Amygdala (tissue), 56 donors: ENCODE data around the gene PTGDR2.

Source experiments
- DNase-seq, 56 donors: peaks; one replicate each; lab custom pipeline; 2025; lab: John Stamatoyannopoulos, UW

The PTGDR2 gene

DNA sequence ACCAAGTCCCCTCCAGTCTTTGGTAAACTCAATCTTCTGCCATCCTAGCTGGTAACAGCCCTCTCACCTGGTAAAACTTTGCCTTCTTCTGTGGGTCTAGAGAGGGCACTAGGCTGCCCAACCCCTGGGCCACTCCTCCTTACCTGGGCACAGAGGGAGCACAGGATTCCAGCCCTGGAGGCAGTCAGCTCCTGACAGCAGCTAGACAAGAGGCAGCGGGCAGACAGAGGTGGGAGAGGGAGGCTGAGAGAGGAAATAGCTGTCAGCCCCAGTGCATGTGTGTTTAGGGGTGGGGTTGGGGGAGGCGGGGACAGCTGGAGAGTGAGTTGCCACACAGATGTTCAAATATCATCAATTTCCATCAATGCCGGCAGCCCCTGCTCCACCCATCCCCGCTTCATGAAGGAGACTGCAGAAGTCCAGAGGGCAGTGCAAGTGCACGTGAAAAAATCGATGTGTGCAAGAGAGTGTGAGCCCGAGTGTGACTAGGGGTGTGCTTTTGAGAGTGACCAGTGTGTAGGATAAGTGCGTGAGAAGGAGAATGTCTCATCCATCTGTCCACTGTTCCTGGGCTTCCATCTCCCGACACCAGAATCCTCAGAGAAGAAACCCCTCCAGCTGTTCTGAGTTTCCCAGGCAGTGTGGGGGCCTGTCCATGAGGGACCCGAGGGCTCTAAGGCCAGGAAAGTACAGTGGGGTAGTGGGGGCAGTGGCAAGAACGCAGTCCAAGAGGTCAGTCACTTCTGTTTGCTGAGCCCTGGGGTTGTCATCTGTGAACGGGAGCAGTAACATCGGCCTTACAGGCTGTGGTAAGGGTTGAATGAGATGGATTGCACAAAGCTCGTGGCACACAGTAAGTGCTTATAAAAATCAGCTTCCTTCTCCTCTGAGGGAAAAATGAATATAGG is at the start of gene PTGDR2:
Gene PTGDR2 (minus strand): TSS at position 225 of the 908 bp plus-strand sequence. CDS start 2,228 bp downstream, outside the sequence.
- no peak for DNase-seq

DNA sequence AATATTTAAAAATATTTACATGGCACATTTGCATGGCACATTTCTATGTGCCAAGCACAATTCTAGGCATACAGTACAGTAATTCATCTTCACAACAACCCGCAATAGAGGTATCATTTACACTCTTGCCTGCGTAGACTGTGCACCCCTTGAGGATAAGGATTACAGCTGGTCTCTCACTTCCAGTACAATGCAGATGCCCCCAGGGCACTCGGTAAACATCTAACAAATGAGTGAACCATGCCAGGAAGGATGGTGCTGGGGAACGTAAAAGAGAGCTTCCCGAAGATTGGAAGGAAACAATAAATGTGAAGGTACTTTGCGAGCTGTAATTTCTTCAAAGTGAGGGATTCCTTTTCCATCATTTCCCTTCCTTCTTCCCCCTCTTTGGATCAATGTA is 49.3 kb upstream of the PTGDR2 start:
- no peak for DNase-seq

DNA sequence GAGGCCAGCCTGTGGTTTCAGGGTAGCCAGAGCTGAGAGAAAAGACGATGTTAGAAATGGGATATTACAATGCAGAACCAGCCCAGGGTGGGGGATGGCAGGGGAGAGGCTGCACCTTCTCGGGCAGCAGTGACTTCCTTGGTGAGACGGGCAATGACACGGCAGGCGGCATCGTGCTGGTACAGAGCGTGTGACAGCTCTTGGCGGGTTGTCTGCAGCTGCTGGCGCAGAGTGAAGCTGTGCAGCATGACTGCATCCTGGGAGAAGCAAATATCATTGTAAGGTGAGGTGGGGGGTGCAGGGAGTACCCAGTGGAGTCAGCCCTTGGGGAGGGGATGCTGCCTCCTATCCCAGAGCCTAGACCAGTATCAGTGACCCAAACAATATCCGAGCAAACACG is 46.9 kb upstream of the PTGDR2 start:
- DNase-seq = no peak

DNA sequence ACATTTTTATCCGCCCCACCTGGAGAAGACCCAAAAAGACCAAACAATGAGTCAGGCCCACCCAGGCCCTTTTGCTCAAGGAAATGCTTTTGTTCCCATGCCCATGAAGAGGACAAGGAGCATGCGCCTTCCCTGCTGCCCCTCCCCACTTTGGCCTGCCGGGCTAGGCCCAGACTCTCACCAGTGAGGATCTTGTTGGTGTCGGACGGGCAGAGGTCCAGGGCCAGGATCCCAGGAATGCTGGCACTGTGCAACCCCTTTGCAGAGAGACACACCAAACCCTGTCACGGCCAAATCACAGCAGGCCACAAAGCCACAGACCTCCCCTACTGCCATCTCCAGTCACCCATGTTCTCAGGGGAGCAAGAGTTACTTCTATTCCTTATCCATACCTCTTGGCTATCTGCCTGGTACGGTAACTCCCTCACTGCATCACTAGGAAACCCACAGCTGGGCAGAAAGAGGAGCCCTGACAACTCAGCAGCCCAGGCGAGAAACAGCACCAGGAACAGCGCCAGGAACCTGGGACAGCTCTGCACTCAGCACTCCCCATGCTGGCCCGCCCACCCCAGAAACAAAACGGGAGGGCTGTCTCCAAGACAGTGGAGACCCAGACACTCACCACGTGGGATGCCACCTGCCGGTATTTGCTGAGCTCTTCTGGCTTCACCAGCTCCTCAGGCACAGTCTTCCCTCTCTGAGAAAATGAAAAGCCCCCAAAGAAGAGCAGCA is 45.1 kb upstream of the PTGDR2 start:
- DNase-seq = peak in 14 of 56 donors; percentile 23 to 61 (median 41)

DNA sequence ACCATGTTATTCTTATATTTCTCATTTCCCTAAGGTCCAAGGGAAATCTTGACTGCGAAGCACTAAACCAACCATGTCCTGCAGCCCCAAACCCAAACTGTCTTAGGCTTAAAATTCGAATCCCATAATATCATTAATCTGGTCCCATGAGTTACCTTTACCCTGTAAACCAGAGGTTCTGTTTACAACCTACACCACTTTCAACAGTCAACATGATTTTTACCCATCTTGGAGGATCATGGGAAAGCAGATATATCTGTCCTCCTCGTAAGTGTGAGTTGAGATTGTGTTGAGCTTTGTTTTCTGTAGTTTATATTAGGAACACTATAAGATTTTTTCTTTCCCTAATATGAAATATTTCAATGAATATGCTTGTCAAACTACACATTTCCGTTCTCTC is 44.2 kb upstream of the PTGDR2 start:
- no peak for DNase-seq

DNA sequence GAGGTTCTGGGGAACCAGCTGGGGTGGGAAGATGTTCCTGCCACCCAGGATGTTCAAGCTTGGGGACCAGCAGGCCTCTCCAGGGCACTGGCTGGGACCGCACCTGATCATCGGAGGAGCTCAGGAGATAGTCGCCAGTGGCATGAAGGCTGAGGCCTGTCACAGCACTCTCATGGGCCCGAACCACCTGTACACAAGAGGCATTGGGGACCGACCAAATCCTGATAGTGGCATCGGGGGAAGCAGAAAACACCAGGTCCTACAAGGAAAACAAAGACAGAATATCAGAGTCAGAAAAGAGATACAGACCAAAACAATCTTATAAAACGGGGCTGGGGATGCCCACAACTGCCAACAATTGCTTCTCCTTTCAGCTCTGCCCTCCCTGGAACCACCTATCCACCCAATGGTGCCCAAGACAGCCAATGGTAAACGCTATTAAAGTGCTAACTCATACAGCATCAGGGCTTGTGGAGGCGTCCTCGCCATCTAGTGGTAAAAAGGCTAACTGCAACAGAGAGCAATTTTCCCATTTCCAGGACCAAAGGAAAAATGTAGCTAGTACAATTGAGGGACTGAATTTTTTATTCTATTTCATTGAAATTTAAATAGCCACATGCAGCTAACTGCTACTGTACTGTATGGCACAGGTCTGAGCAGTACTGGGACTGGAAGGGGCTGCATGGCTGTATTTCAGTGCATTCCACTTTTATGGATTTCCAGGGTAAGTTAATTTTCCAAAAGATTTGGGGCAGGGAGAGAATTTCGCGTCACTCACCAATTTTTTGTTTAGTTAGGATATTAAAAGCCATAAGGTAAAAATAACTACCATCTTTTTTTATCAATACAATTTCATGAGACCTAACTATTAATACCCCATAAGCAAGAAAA is 43.5 kb upstream of the PTGDR2 start:
- DNase-seq = peak in 6 of 56 donors; percentile 6 to 68 (median 24)

DNA sequence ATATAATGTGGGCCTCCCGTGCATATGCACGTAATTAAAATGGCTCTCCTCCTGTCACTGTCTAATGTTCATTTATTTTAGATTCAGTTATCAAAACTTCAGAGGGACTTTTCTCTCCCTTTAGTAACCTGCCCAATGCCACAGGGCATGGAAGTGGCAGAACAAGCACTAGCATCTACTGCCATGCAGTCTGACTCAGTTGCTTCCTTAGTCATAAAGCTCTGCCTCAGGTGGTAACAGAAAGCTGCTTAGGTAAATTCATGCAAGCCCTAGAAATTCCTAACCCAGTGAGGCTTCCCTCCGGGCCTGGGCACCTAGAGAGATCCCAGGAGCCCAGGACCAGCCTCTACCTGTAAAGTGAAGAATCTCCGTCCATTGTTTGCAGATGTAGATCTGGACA is 41.7 kb upstream of the PTGDR2 start:
- no peak for DNase-seq

DNA sequence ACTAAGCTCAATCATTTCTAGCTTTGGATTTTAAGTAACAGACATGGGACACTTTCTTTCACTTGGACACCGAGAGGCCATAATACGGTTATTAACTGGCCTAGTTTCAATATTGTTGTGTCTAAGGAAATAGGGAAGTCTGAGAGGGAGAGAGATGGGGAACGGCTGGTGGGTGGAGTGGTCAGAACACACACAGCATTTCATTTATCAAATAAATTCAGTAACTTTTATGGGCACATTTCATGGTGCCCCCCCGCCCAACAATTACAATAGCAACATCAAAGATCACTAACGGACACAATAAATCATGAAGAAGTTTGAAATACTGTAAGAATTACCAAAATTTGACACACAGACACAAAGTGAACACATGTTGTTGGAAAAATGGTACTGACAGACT is 39.9 kb upstream of the PTGDR2 start:
- no peak for DNase-seq

DNA sequence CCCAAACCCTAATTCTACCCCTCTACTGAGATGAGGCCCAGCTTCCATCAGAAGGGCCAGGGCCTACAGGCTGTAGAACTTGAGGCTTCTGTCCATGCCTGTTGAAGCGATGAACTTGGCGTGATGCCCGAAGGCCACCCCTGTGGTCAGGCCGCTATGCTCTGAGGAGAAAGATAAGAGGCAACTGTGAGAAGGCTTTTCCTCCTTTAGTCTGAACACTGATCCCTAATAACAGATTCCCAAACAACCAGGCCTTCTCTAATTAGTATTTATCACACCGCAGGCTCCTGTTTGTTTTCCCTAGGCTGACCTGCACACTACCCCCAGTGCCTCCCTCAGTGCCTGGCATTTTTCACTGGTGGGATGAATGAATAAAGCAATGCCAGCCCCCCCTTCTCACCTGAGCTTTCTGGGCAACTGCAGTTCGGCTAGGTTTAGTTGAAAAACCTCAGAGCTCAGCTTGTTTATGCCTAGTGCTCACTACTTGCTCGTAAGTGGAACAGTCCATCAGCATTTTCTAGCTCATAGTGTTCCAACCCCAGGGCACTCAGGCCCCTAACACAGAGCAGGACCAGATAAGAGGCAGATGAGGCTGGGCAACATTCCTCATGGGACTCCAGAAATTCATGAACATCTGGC is 35.5 kb upstream of the PTGDR2 start:
- no peak for DNase-seq

DNA sequence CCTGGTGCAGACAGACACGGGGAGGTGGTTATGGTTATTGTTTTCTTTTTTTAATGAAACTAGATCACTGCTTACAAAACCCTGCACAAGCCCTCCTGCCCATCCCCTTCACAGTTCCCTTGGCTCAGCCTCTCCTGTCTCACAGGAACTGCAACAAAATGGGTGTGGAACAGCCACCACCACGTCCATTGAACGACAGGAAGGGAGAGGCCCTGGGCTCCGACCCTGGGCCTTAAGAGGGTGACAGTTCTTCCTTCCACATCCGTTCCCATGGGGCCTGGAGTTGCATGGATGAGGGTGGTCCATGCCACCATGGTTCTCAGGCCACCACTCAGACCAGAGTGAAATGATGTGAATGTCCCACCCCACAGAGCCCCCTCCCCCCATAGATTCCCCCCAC is 34.9 kb upstream of the PTGDR2 start:
- DNase-seq = no peak

DNA sequence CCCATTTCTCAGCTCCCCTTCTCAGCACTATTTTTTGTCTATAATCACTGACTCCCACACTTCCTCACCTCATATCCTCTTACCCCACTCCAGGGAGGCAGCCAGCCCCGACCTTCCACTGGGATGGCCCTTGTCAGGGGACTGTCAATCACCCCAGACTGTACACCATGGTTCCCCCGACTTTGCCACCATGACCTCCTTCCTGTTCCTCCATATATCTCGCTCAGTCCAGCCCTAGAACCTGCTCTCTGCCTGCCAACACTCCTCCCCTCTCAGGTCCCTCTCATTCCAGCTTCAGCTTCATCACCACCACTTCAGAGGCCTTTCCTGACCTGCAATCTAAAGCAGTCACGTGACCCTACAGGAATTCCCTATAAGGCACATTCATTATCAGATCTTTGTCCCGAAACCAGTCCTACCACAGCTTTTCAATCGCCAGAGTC is 34.1 kb upstream of the PTGDR2 start:
- DNase-seq = no peak

DNA sequence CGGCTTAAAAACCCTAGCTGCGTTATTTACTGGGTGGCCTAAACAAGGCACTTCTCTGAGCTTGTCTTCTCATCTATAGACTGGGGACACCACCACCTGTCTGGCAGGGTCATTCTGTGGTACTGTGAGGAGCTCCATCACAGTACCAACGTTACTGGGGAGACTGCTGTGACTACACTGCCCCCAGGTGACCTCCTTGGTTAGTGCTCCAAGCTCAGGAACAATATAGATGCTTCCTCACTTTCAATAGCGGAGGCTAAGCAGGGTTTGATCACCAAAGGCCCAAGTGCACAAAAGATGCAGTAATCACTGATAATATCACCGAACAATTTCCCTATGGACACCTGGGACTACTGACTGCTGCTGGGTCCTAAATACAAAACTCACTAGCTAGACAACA is 31.8 kb upstream of the PTGDR2 start:
- DNase-seq = peak in 9 of 56 donors; percentile 9 to 40 (median 21)

DNA sequence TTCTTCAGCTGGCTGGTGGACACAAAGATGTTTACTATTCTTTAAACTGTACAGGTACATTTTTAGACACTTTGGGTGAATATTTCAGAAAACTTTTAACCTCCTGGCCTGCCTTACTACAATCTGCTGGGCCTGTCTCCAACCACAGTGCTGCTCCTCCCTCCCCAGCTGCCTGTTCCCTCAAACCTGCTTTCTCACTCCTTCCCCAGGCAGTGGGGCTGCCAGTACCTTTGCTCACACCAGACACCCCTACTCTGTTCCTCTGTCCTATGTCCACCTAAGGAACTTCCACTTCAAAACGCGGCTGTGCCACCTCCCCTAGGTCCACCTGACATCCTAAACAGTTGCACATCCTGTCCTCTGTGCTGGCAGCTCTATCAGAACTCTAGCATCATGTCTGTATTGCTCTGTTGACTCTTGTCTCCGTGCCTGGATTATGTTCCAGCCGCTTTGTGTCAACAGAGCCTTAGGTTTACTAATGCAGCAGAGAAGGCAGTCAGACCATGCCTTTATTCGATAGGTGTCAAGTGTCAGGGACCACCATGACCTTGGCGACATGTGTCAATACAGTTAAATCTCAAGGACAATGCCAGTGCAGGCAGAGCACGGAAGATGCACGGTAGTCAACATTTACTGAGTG is 25.0 kb upstream of the PTGDR2 start:
- DNase-seq = no peak

DNA sequence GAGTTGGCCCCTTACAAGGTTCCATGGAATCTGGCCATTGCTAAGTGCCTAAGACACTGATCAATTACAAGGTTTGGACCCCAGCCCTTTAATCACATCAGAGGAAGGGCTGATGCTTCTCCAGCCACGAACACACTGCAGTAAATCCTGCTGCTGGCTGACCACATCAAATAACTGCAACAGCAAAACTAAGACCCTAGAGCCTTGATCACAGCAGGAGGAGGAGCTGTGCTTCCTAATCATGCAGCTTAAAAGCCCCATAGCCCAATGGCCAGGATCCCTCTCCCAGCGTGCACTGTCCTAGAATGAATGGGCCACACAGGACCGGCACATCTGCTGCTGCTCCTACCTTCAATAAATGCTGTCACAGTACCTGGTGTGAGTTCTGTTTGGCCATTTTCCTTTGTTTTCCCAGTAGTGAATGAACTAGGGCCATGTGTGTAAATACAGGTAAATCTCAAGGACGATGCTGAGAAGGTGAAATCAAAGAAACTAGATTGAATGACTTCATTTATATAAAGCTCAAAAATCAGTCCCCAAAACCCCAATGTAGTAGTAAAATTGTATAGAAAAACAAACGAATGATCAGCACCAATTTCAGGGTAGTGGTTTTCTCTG is 24.3 kb upstream of the PTGDR2 start:
- no peak for DNase-seq

DNA sequence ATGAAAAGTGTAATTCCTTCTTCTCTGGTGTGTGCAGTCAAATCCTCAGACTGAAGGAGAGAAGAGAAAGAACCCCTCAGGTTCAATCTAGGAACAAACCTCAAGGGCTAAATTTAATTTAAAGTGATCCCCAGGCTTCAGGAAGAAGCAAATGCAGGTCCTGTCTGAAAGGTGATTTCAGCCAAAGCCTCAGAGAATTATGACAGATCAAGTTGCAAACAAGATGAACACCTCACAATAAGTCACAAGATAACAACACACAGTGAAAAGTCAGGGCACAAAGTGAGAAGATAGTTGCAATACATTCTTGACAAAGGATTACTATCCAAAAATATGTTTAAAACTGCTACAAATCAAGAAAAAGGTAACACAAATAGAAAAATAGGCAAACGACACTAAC is 23.4 kb upstream of the PTGDR2 start:
- DNase-seq = no peak

DNA sequence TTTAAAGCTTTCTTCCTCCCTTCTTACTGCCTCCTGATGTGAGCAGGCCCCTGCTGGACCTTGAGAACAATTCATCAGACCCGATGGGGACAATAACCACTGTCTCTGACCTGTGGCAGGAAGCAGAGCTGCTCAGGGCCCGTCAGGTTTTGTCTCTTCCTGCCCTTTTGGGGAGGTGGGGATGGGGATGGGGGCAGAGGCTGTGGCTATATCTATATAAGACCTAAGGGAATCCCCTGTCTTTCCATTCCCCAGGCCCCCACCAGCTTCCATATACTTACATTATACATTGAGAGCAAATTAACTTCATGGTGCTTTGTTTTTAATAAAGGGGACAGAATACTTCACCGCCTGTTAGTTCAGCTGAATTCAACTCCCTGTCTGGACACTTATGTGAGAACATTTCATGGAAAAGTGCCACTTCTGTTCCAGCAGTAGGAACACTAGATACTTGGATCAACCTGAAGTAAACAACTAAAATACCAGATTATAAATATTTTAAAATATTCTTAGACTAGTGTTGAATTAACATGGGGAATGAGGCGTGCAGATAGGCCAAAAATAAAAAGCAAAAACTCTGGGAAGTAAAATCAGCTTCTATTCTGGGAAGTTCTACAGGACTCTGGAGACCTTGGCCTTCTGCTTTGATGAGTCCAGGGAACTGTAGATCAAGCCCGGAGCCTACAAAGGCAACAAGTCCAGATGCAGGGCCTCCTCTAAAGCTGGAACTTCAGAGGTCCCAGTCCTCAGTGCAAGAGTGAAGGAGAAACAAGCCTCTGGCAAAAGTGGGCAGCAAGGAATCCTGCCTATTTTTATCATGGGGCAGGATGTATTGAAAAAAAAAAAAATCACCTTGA is 22.7 kb upstream of the PTGDR2 start:
- DNase-seq = no peak

DNA sequence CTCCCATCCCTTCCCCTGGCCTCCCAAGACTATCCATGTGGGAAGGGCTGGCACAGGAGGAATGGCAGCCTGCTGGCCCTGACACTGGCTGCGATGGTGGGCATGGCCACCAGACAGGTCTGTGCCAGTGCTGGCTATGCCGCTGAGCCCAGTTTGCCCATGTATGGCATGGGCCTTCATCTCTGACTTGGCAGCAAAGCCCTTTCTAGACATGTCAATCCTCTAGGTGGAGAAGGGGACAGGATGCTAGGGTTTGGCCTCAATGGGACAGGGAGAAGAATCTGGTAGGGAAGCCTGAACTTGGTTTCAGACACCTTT is 20.4 kb upstream of the PTGDR2 start:
- no peak for DNase-seq

DNA sequence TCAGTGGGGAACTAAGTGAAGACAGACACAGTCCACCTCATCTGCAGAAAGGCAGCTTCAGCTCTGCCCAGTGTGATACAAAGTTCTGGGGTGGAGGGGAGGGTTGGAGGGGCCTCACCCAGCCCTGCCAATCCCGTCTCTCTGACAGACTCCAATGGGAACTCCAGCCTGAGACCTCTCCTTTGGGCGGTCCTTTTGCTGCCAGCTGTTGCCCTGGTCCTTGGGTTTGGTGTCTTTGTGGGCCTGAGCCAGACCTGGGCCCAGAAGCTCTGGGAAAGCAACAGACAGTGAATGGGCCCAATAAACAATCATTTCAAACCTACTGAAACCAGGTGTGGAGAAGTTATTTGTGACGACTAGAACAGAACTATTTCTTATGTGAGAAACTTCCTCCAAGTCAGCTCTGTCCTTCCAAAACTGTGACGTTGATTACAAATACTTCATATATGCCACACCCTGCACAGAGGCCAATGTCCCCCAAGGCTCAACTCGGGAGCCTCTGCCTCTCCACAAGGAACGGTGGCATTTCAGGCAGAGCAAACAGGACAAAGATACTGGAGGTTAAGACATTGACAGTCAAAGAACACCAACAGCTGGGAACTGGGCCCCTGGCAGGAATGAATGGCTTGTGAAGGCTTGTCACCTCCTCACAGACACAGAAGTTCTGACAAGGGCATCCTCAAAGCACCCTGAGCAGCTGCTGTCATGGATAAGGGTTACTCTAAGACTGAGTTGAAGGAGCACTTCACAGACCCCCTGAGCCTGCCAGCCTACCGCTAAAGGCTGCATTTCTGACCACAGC is 19.8 kb upstream of the PTGDR2 start:
- no peak for DNase-seq
